GM18867 (cell line): Measurements from ENCODE around the gene ITPRID1.
A peak's percentile ranks its signal among the peaks of the same experiment; 100 is the strongest.
"Not testable (repeated sequence)": the region's sequence is repeated elsewhere in the genome, so short reads cannot be mapped to it uniquely, and the experiment has no call there.

Source experiments
- ATAC-seq: cut with Tn5 transposase; IDR thresholded peaks from one replicate; pipeline ENCODE4 v1.9.1; 2021; ENCODE audit warnings: mild to moderate bottlenecking, moderate library complexity; ENCODE audit not compliant: unreplicated experiment

Gene ITPRID1

GRCh38 chr7:31513790-31514189 lies at the start of gene ITPRID1:
ITPRID1 (plus strand) TSS chr7:31514090; CDS start chr7:31553025, 38,935 bp downstream.
- no peak for ATAC-seq

GRCh38 chr7:31464601-31465000 lies 49.3 kb upstream of the ITPRID1 start:
- ATAC-seq = no peak

- ATAC-seq = peak; percentile 51
Observed at GRCh38 chr7:31465285-31465684, 48.6 kb upstream of the ITPRID1 start.

- ATAC-seq = peak; percentile 84
Observed at GRCh38 chr7:31466036-31466435, 47.9 kb upstream of the ITPRID1 start.

GRCh38 chr7:31470883-31471282 lies 43.0 kb upstream of the ITPRID1 start:
- ATAC-seq = not testable (repeated sequence)

GRCh38 chr7:31475368-31475767 lies 38.5 kb upstream of the ITPRID1 start:
- no peak for ATAC-seq

GRCh38 chr7:31476073-31476745 lies 37.7 kb upstream of the ITPRID1 start:
- no peak for ATAC-seq

GRCh38 chr7:31476941-31477677 lies 36.8 kb upstream of the ITPRID1 start:
- ATAC-seq = no peak

- ATAC-seq = no peak
Observed at GRCh38 chr7:31478018-31478417, 35.9 kb upstream of the ITPRID1 start.

- ATAC-seq = peak; percentile 91
Observed at GRCh38 chr7:31478721-31479120, 35.2 kb upstream of the ITPRID1 start.

- no peak for ATAC-seq
Observed at GRCh38 chr7:31487071-31487470, 26.8 kb upstream of the ITPRID1 start.

GRCh38 chr7:31487476-31487875 lies 26.4 kb upstream of the ITPRID1 start:
- no peak for ATAC-seq

- ATAC-seq = peak; percentile 98
Observed at GRCh38 chr7:31488562-31489203, 25.2 kb upstream of the ITPRID1 start.

GRCh38 chr7:31490796-31491314 lies 23.0 kb upstream of the ITPRID1 start:
- no peak for ATAC-seq

- no peak for ATAC-seq
Observed at GRCh38 chr7:31492086-31492485, 21.8 kb upstream of the ITPRID1 start.

GRCh38 chr7:31493714-31494181 lies 20.1 kb upstream of the ITPRID1 start:
- no peak for ATAC-seq

GRCh38 chr7:31494421-31494820 lies 19.5 kb upstream of the ITPRID1 start:
- ATAC-seq = no peak

- no peak for ATAC-seq
Observed at GRCh38 chr7:31495653-31496052, 18.2 kb upstream of the ITPRID1 start.

GRCh38 chr7:31497516-31497915 lies 16.4 kb upstream of the ITPRID1 start:
- ATAC-seq = no peak

- no peak for ATAC-seq
Observed at GRCh38 chr7:31500656-31501055, 13.2 kb upstream of the ITPRID1 start.

GRCh38 chr7:31508823-31509222 lies 5.1 kb upstream of the ITPRID1 start:
- no peak for ATAC-seq

- ATAC-seq = no peak
Observed at GRCh38 chr7:31512166-31512565, 1.7 kb upstream of the ITPRID1 start.
